Stimulated activated CD4-positive, alpha-beta T cell treated with anti-CD3 and anti-CD28 coated beads, TNF-alpha, amount 100 ng/mL, for 48 hours (primary cell): ENCODE results near the gene UCKL1.
"Not testable (repeated sequence)": the region's sequence is repeated elsewhere in the genome, so short reads cannot be mapped to it uniquely, and the experiment has no call there.

Source experiments
- DNase-seq, 3 donors: peaks; one replicate each; pipeline ENCODE4 v3.0.0-alpha.2; 2020; ENCODE audit warnings: low read depth in 3 of 3

Gene UCKL1

GRCh38 chr20:63919130-63919529, 37.1 kb downstream of the UCKL1 start:
- no peak for DNase-seq

GRCh38 chr20:63917811-63918210, 38.4 kb downstream of the UCKL1 start:
- DNase-seq = no peak

- not testable (repeated sequence) for DNase-seq
Observed at GRCh38 chr20:63916371-63916939, 39.8 kb downstream of the UCKL1 start.

DNA sequence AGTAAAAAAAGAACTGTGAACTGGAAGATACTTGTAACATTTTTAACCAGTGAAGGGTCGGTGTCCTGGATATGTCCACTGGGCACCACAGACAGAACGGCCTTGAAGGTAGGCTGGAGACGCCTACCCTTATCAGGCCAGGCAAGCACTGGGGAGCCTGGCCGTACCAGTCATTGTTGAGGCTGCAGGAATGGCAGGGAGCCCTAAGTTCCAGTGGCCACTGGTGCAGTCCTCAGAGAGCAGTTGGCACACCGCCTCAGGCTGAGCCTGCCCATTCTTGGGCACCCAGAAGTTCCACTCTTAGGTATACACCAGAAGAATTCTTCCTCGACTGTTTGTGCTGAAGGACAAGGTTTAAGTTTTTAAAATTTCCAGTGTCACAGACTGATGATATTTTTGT, 40.7 kb downstream of the UCKL1 start:
- no peak for DNase-seq

DNA sequence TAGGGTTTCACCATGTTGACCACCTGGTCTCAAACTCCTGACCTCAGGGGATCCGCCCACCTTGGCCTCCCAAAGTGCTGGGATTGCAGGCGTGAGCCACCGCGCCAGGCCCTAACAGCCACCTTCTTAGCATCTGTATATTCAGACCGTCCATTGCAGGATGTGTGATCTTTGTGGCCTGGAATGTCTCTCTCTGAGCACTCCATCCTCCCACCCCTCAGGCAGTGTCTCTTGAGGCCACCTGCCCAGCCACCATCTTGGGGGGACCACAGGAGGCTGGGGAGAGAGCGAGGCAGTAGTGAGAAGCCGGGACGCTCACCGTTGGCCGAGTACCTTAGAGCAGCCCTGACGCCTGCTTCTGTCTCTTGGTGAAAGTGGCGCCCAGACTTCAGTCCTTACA, 42.4 kb downstream of the UCKL1 start:
- DNase-seq = no peak

DNA sequence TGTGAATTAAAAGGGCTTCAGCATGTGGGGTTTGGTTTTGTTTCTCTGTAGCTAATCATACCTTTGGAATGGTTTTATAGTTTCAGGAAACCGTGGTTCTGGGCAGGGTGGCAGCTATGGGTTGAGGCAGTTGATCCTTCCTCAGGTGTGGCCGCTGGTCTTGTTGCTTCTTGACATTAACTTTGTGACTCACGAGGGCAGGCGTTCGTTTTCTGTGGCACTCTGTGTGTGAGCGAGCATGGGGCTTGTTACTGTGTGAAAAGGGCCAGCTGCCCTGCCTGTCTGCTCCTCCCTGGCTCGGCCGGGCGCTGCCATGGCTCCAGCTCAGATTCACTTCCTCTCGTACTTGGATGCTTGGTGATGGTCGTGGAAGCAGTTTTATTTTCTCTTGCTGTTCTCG, 45.0 kb downstream of the UCKL1 start:
- no peak for DNase-seq

DNA sequence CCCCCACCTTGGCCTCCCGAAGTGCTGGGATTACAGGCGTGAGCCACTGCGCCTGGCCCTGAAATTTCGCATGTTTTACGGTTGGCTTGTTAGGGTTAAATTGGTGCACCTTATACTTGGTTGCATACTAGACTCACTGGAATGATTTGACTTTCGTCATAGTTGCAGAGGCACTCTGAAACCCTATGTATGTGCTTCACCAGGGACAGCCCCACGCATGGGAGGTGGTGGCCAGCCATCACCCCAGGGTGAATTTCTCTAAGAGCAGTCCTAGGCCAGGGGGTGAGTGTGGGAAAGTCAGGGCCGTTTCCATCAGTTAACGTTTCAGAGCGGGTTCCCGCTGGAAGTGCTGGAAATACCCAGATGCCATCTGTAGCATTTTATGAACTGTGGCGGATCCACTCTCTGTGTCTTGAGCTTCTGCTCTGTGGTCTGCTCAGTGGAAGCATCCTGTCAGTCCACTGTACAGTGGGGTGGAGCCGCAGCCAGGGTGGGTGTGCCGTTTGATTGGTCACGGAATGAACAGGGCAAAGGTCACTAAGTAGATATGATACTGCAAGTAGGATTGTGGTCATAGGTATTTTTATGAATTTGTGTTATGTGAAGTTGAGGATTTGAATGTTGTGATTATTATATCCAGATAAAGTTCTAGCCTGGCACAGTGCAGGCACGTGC, 48.1 kb downstream of the UCKL1 start:
- no peak for DNase-seq

DNA sequence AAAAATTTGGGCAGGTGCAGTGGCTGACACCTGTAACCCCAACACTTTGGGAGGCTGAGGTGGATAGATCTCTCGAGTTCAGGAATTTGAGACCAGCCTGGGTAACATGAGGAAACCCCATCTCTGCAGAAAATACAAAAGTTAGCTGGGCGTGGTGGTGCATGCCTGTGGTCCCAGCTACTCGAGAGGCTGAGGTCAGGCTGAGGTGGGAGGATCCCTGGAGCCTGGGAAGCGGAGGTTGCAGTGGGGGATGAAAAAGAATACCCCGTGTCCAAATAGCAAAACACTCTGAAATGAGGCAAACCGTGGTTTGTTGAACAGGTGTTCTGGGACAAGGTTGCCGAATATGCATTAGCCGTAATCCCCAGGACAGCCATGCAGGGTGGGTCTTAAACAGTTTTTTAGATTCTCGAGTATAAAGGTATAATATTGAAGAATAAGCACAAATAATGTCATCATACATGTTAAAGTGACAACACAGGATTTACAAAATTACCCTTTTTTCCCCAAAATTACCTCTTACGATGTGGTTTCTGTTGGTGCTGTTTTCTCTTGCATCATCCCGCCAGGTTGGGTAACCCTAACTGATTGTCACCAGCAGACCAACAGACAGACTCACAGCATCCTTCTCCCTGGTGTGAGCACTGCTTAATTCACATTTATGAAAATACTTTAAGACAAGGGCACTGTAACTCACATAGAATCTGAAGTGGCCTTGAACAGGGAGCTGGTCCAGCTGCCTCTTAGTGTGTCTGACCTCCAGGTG, 52.2 kb downstream of the UCKL1 start:
- DNase-seq = no peak

- no peak for DNase-seq
Observed at GRCh38 chr20:63900413-63900812, 55.8 kb downstream of the UCKL1 start.

GRCh38 chr20:63898882-63899558, 57.2 kb downstream of the UCKL1 start:
- no peak for DNase-seq

DNA sequence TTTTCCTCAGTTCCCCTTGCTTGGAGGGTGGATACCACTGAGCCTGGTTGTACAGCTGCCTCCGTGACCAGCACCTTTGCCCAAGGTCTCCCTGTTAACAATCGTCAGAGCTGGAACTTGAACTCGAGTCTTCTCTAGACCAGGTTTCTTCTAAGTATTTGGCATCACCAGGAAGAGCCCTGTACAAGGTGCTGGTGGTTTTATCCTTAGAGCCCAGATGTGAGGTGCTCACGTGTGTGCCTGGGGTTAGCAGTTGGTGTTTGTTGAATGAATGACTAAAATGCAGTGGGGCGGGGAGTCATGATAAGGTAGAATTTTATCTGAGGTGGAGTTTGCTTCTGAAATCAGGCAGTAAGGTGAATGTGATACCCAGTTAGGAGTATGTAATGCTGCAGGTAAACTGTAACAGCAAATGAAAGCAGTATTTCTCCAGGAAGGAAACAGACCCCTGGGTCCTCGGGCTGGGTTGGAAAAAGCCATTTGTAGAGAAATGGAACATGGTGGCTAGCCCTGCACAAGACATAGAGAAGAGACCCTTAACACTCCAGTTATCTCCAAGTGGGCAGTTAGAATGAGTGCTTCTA, 58.1 kb downstream of the UCKL1 start:
- DNase-seq = no peak

- no peak for DNase-seq
Observed at GRCh38 chr20:63896264-63897105, 59.7 kb downstream of the UCKL1 start.

DNA sequence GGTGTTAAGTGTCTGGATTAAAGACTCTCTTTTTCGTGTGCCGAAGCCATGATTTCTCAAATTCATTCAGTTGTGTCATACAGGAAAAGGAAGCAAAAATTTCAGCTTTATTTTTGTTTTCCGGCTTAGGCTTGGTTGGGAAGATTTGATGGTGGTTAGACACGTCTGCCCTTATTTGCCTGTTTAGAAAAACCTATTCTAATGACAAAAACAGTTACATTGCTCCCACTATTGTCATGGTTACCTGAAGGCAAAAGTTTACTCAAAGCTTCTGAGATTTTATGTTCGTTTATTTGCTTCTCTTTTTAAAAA, 60.3 kb downstream of the UCKL1 start:
- no peak for DNase-seq

- DNase-seq = no peak
Observed at GRCh38 chr20:63895202-63895951, 60.8 kb downstream of the UCKL1 start.

DNA sequence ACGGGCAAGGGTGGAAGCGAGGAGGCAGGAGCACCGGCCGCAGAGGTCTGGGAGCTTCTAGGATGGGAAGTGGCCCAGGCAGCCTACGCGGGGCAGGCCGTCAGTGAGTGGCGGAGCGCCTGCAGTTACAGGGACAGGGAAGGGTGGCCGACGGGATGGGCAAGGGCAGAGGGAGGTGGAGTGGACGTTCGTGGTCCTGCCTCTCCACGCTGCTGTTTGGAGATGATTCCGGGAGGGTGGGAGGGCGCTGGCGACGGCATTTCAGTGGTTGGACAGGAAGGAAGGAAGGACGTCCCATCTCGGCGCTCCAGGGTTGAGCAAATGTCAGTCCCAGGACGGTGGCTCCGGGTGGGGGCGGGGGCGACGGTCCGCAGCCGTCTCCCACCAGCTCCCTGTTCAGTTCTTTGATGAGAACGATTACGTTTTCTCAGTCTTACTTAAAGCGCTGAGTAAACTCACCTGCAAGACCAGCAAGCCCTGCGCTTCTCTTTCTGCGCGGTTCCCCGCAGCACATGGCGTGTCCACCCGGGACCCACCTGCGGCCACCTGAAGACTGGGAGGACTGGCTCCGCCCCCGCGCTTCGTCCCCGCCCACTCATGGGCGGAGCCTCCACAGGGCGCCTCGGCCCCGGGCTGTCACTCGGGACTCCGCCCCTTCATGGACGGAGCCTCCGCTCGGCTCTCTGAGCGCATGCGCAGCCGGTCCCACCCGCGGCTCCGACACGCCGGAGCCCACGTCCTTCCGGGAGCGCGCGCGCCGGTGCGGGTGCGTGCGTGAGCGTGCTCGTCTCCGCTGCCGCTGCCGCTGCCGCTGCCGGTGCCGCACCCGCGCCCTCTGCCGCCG, 61.6 kb downstream of the UCKL1 start, which contains the start of gene DNAJC5:
Gene DNAJC5, plus strand, starts transcription at position 769 of the 844 bp plus-strand sequence. CDS start 33,220 bp downstream, outside the sequence.
- DNase-seq = peak; percentile 92 to 96 (median 93)

- no peak for DNase-seq
Observed at GRCh38 chr20:63893999-63894357, 62.2 kb downstream of the UCKL1 start.

- DNase-seq = no peak
Observed at GRCh38 chr20:63892402-63892801, 63.8 kb downstream of the UCKL1 start.

DNA sequence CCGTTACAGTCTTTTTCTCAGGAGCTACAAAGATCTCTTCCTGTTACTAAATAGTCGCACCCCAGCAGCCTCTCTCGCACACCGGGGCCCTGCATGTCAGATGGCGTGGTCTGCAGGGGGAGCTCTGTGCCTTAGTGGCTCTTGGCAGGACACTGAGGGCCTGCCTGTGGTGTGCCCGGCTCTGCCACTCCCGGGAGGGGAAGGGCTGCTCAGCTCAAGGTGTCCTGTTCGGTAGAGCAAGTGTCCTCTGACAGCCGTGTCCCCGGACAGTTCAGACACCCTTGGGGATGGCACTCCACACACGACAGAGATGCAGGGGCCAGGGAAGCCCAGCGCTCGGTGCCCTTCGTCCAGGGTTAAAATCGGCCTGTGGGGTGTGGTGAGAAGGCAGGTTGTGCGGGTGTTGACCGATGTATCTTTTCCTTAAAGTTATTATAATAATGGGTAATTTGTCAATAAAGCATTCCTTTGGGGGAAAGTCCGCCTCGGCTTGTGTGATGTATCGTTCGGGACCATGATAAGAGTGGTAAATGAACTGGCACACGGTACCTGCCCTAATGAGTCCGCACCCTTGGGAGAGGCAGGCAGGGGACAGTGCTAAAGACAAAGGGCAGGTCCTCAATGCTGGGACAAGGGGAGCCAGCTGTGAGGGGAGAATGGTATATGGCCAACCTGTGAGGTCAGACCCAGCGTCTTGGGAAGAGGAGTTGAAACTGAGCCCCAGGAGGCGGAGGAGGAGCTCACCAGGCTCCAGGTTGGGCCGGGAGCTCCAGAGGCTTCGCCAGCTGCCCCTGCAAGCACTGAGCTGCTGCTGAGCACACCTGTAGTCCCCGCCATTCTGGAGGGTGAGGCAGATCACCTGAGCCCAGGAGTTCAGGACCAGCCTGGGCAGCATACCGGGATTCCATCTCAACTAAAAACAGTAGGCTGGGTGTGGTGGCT, 64.9 kb downstream of the UCKL1 start:
- no peak for DNase-seq

GRCh38 chr20:63890616-63891015, 65.6 kb downstream of the UCKL1 start:
- no peak for DNase-seq
